GM18508 (cell line): ENCODE measurements around the gene KRT71.

ENCODE experiments used
- ATAC-seq: cut with Tn5 transposase; IDR thresholded peaks from one replicate; pipeline ENCODE4 v1.9.1; 2021; ENCODE audit warnings: moderate number of reproducible peaks; ENCODE audit not compliant: insufficient read depth, unreplicated experiment

Gene KRT71

GRCh38 chr12:52577316-52577715, 24.4 kb upstream of the KRT71 start:
- no peak for ATAC-seq

GRCh38 chr12:52575948-52576347, 23.0 kb upstream of the KRT71 start:
- no peak for ATAC-seq

GRCh38 chr12:52575256-52575655, 22.3 kb upstream of the KRT71 start:
- no peak for ATAC-seq

GRCh38 chr12:52573743-52574142, 20.8 kb upstream of the KRT71 start, which contains the start of gene KRT74:
Gene KRT74, minus strand, starts transcription at chr12:52573843. Its CDS starts 66 bp downstream, at chr12:52573777.
- no peak for ATAC-seq

GRCh38 chr12:52573306-52573705, 20.4 kb upstream of the KRT71 start:
- no peak for ATAC-seq

- no peak for ATAC-seq
Measured at GRCh38 chr12:52570511-52570910, 17.6 kb upstream of the KRT71 start.

GRCh38 chr12:52568111-52568510, 15.2 kb upstream of the KRT71 start:
- ATAC-seq, result no peak

- no peak for ATAC-seq
Measured at GRCh38 chr12:52566847-52567291, 13.9 kb upstream of the KRT71 start.

- no peak for ATAC-seq
Measured at GRCh38 chr12:52564582-52564981, 11.6 kb upstream of the KRT71 start.

- no peak for ATAC-seq
Measured at GRCh38 chr12:52561880-52562449, 9.0 kb upstream of the KRT71 start.

- ATAC-seq, result no peak
Measured at GRCh38 chr12:52559979-52560378, 7.0 kb upstream of the KRT71 start.

GRCh38 chr12:52558781-52559445, 6.0 kb upstream of the KRT71 start:
- no peak for ATAC-seq

GRCh38 chr12:52557476-52557875, 4.5 kb upstream of the KRT71 start:
- no peak for ATAC-seq

- ATAC-seq, result no peak
Measured at GRCh38 chr12:52555577-52555976, 2.6 kb upstream of the KRT71 start.

- no peak for ATAC-seq
Measured at GRCh38 chr12:52552055-52552454, 890 bp downstream of the KRT71 start.

- no peak for ATAC-seq
Measured at GRCh38 chr12:52551216-52551865, 1.6 kb downstream of the KRT71 start.

GRCh38 chr12:52546126-52546525, 6.8 kb downstream of the KRT71 start:
- no peak for ATAC-seq

GRCh38 chr12:52543985-52544883, 8.7 kb downstream of the KRT71 start:
- no peak for ATAC-seq

- ATAC-seq, result no peak
Measured at GRCh38 chr12:52542785-52543318, 10.1 kb downstream of the KRT71 start.

GRCh38 chr12:52542157-52542556, 10.8 kb downstream of the KRT71 start:
- no peak for ATAC-seq
